Osteocyte (in vitro differentiated cells): ENCODE results near the gene TET3. TPM values are rescaled to one million over a fixed set of nuclear protein-coding genes. Genes with fewer than 3 reads are reported as not detected.
A peak's percentile ranks its signal among the peaks of the same experiment; 100 is the strongest.

ENCODE experiments used
- DNase-seq: peaks from one replicate; pipeline ENCODE4 v3.0.0; 2021; ENCODE audit warnings: mixed read lengths; ENCODE audit not compliant: unreplicated experiment; ENCODE audit errors: extremely low spot score
- H3K27ac Mint-ChIP-seq: one replicate; pipeline ENCODE4 v1.8.0; 2021; ENCODE audit warnings: mild to moderate bottlenecking, mixed read lengths; ENCODE audit not compliant: unreplicated experiment
- H3K27me3 Mint-ChIP-seq: one replicate; pipeline ENCODE4 v1.8.0; 2021; ENCODE audit warnings: mixed read lengths; ENCODE audit not compliant: unreplicated experiment
- H3K36me3 Mint-ChIP-seq: one replicate; pipeline ENCODE4 v1.8.0; 2021; ENCODE audit warnings: mixed read lengths; ENCODE audit not compliant: unreplicated experiment
- H3K4me1 Mint-ChIP-seq: one replicate; pipeline ENCODE4 v1.8.0; 2021; ENCODE audit warnings: mixed read lengths; ENCODE audit not compliant: unreplicated experiment
- H3K4me3 Mint-ChIP-seq: one replicate; pipeline ENCODE4 v1.8.0; 2021; ENCODE audit warnings: mild to moderate bottlenecking, moderate library complexity, mixed read lengths; ENCODE audit not compliant: unreplicated experiment
- H3K9me3 Mint-ChIP-seq: one replicate; pipeline ENCODE4 v1.8.0; 2021; ENCODE audit warnings: mixed read lengths; ENCODE audit not compliant: unreplicated experiment
- total RNA-seq: library from RNA; stranded (reverse); gene quantifications from 2 replicates; pipeline ENCODE4 v1.2.1, GENCODE V29; 2021
- TF ChIP-seq, protein P1 (sequence below): fragments of 200-600 bp; sonication (generic); IDR thresholded peaks from 2 replicates; pipeline ENCODE4 v1.5.0; 2021; ENCODE audit warnings: antibody characterized with exemption, mild to moderate bottlenecking, moderate library complexity

The TET3 gene
- total RNA-seq, 1 donor from 2014 or later = 26.5 TPM

DNA sequence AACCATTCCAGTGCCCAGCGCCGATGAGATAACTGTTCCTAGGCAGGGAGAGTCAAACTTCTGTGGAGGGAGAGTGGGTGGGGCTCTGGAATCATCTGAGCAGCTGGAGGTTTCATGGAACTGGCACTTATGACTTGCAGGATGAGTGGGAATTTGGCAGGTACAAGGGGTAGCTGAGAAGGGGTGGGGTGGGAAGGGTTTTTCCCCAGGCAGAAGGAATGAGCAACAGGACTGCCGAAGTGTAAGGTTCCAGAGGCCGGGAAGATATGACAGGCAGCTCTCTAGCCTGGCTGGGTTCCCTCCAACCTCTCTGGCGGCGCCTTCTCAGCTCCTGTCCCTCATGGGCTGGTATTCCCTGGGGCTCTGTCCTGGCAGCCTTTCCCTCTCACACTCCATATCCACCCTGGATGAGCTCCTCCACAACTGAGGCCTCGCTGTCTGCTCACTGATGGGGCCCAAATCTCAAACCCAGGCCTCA lies 2.5 kb upstream of the TET3 start:
- Mint-ChIP-seq H3K4me1 (peaks cover 42% of the 10 kb centered on the region), H3K27me3 (peaks cover 6% of the 10 kb centered on the region), H3K9me3 (no peaks in the 10 kb centered on the region), H3K27ac (no peak overlapping the region), H3K36me3 (peaks cover 4% of the 10 kb centered on the region), H3K4me3 (no peak overlapping the region)
- TF ChIP-seq, protein P1, sequence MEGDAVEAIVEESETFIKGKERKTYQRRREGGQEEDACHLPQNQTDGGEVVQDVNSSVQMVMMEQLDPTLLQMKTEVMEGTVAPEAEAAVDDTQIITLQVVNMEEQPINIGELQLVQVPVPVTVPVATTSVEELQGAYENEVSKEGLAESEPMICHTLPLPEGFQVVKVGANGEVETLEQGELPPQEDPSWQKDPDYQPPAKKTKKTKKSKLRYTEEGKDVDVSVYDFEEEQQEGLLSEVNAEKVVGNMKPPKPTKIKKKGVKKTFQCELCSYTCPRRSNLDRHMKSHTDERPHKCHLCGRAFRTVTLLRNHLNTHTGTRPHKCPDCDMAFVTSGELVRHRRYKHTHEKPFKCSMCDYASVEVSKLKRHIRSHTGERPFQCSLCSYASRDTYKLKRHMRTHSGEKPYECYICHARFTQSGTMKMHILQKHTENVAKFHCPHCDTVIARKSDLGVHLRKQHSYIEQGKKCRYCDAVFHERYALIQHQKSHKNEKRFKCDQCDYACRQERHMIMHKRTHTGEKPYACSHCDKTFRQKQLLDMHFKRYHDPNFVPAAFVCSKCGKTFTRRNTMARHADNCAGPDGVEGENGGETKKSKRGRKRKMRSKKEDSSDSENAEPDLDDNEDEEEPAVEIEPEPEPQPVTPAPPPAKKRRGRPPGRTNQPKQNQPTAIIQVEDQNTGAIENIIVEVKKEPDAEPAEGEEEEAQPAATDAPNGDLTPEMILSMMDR = no peak
- no peak for DNase-seq

GRCh38 chr2:73983322-73984202 lies 1.1 kb upstream of the TET3 start:
- TF ChIP-seq, protein P1 = no peak
- H3K36me3 Mint-ChIP-seq = peaks cover 12% of the 10 kb centered on the region
- H3K9me3 Mint-ChIP-seq = no peaks in the 10 kb centered on the region
- H3K4me1 Mint-ChIP-seq = peaks cover 55% of the 10 kb centered on the region
- DNase-seq = no peak
- H3K4me3 Mint-ChIP-seq = peak overlapping the region; percentile 68
- peaks cover 6% of the 10 kb centered on the region for H3K27me3 Mint-ChIP-seq
- H3K27ac Mint-ChIP-seq = peak overlapping the region; percentile 17

GRCh38 chr2:73984922-73985307 lies 205 bp downstream of the TET3 start:
- H3K27me3 Mint-ChIP-seq = peaks cover 6% of the 10 kb centered on the region
- no peak for DNase-seq
- TF ChIP-seq, protein P1 = no peak
- peaks cover 20% of the 10 kb centered on the region for H3K36me3 Mint-ChIP-seq
- no peak overlapping the region for H3K27ac Mint-ChIP-seq
- H3K9me3 Mint-ChIP-seq = no peaks in the 10 kb centered on the region
- peaks cover 57% of the 10 kb centered on the region for H3K4me1 Mint-ChIP-seq
- no peak overlapping the region for H3K4me3 Mint-ChIP-seq

- Mint-ChIP-seq H3K27me3 (peaks cover 6% of the 10 kb centered on the region), H3K4me1 (peaks cover 57% of the 10 kb centered on the region), H3K36me3 (peaks cover 26% of the 10 kb centered on the region), H3K9me3 (no peaks in the 10 kb centered on the region), H3K27ac (peak overlapping the region; percentile 68), H3K4me3 (peak overlapping the region; percentile 75)
- TF ChIP-seq, protein P1 = no peak
- DNase-seq = no peak
These were observed 786 bp downstream of the TET3 start for GRCh38 chr2:73985308-73986084.
